GM23338 (cell line): Measurements from ENCODE around the gene CDH7. TPM values are rescaled to one million over a fixed set of nuclear protein-coding genes. Genes with fewer than 3 reads are reported as not detected.

ENCODE experiments used
- ATAC-seq: fragments of 200-7000 bp; cut with Tn5 transposase; 3 replicates; pipeline ENCODE4 v1.9.1; 2020
- DNase-seq: peaks from one replicate; pipeline ENCODE4 v3.0.0-alpha.2; 2015; ENCODE audit warnings: low spot score
- H2AFZ ChIP-seq: fragments of 200-600 bp; sonication (generic); 2 replicates; pipeline ENCODE4 v1.8.0; 2016; ENCODE audit warnings: antibody characterized with exemption, mild to moderate bottlenecking, moderate library complexity
- H3F3A ChIP-seq: fragments of 200-600 bp; sonication (generic); replicated peaks from 2 replicates; pipeline ENCODE4 v1.8.0; 2017; ENCODE audit warnings: antibody characterized with exemption, mixed run types, low read depth
- H3K27ac ChIP-seq: fragments of 200-600 bp; sonication (generic); 2 replicates; pipeline ENCODE4 v1.6.1; 2016; ENCODE audit warnings: low read depth
- H3K27me3 ChIP-seq: fragments of 200-600 bp; sonication (generic); 2 replicates; pipeline ENCODE4 v1.8.0; 2016; ENCODE audit warnings: mild to moderate bottlenecking, mixed run types, moderate library complexity; ENCODE audit not compliant: insufficient read depth
- H3K36me3 ChIP-seq: fragments of 200-600 bp; sonication (generic); 2 replicates; pipeline ENCODE4 v1.8.0; 2016; ENCODE audit warnings: mild to moderate bottlenecking; ENCODE audit not compliant: insufficient read depth
- H3K4me1 ChIP-seq: fragments of 200-600 bp; sonication (generic); 2 replicates; pipeline ENCODE4 v1.8.0; 2016; ENCODE audit warnings: mild to moderate bottlenecking, moderate library complexity; ENCODE audit not compliant: insufficient read depth
- H3K4me2 ChIP-seq: fragments of 200-600 bp; sonication (generic); 2 replicates; pipeline ENCODE4 v1.7.1; 2017; ENCODE audit warnings: mixed run types
- H3K4me3 ChIP-seq: fragments of 200-600 bp; sonication (generic); 2 replicates; pipeline ENCODE4 v1.6.1; 2016; ENCODE audit warnings: mixed run types
- H3K79me2 ChIP-seq: fragments of 200-600 bp; sonication (generic); replicated peaks from 2 replicates; pipeline ENCODE4 v1.8.0; 2017; ENCODE audit warnings: mild to moderate bottlenecking; ENCODE audit not compliant: insufficient read depth
- H3K9me2 ChIP-seq: fragments of 200-600 bp; sonication (generic); 2 replicates; pipeline ENCODE4 v1.8.0; 2017; ENCODE audit not compliant: insufficient read depth
- H4K20me1 ChIP-seq: fragments of 200-600 bp; sonication (generic); replicated peaks from 2 replicates; pipeline ENCODE4 v1.8.0; 2017; ENCODE audit warnings: mild to moderate bottlenecking; ENCODE audit not compliant: insufficient read depth
- H3K27ac Mint-ChIP-seq: 2 replicates; pipeline ENCODE4 v1.8.0; 2020; ENCODE audit warnings: inconsistent platforms, mild to moderate bottlenecking, moderate library complexity, mixed read lengths
- H3K27me3 Mint-ChIP-seq: 3 replicates; pipeline ENCODE4 v1.8.0; 2022; ENCODE audit warnings: low read depth, mild to moderate bottlenecking, moderate library complexity, mixed read lengths, inconsistent platforms; ENCODE audit not compliant: insufficient read depth, poor library complexity
- H3K36me3 Mint-ChIP-seq: 3 replicates; pipeline ENCODE4 v1.8.0; 2021; ENCODE audit warnings: low read depth, mild to moderate bottlenecking, inconsistent platforms, moderate library complexity, mixed read lengths
- H3K4me1 Mint-ChIP-seq: 3 replicates; pipeline ENCODE4 v1.8.0; 2020; ENCODE audit warnings: mild to moderate bottlenecking, inconsistent platforms, mixed read lengths
- H3K4me3 Mint-ChIP-seq: 3 replicates; pipeline ENCODE4 v1.8.0; 2021; ENCODE audit warnings: moderate library complexity, mild to moderate bottlenecking, inconsistent platforms, mixed read lengths
- H3K9me3 Mint-ChIP-seq: 3 replicates; pipeline ENCODE4 v1.8.0; 2020; ENCODE audit warnings: moderate library complexity, mild to moderate bottlenecking, inconsistent platforms, mixed read lengths
- CTCF ChIP-seq, 2 experiments: fragments of 200-600 bp in 1 of 2; sonication (generic) in 1 of 2; conservative IDR thresholded peaks; 2 replicates each; pipeline versions ENCODE4 v1.5.1 to v1.6.1; 2016 to 2017; ENCODE audit warnings: antibody characterized with exemption in 2 of 2, low read depth in 2 of 2, mild to moderate bottlenecking in 2 of 2, moderate library complexity in 1 of 2
- ETS1 ChIP-seq: IDR thresholded peaks from 2 replicates; pipeline ENCODE4 v1.6.1; 2016; ENCODE audit warnings: antibody characterized with exemption
- EZH2 ChIP-seq: fragments of 200-600 bp; sonication (generic); IDR thresholded peaks from one replicate; pipeline ENCODE4 v1.8.0; 2017; ENCODE audit warnings: antibody characterized with exemption, mild to moderate bottlenecking, low read depth; ENCODE audit not compliant: unreplicated experiment
- EZH2phosphoT487 ChIP-seq: fragments of 200-600 bp; sonication (generic); IDR thresholded peaks from one replicate; pipeline ENCODE4 v1.8.1; 2018; ENCODE audit warnings: antibody characterized with exemption; ENCODE audit not compliant: unreplicated experiment
- JUNB ChIP-seq: IDR thresholded peaks from one replicate; pipeline ENCODE4 v1.6.1; 2016; ENCODE audit warnings: antibody characterized with exemption; ENCODE audit not compliant: unreplicated experiment
- POLR2AphosphoS5 ChIP-seq: IDR thresholded peaks from 2 replicates; pipeline ENCODE4 v1.6.1; 2016; ENCODE audit warnings: antibody characterized with exemption, low read depth
- REST ChIP-seq: IDR thresholded peaks from one replicate; pipeline ENCODE4 v1.6.1; 2018; ENCODE audit warnings: antibody characterized with exemption; ENCODE audit not compliant: unreplicated experiment
- STAT1 ChIP-seq: IDR thresholded peaks from one replicate; pipeline ENCODE4 v1.6.1; 2016; ENCODE audit warnings: antibody characterized with exemption; ENCODE audit not compliant: unreplicated experiment
- ZNF114 ChIP-seq: fragments of 250-450 bp; sonication (Bioruptor Pico); IDR thresholded peaks from 2 replicates; pipeline ENCODE4 v1.5.0; 2020; ENCODE audit warnings: mild to moderate bottlenecking, moderate library complexity
- ZNF462 ChIP-seq: fragments of 250-450 bp; sonication (Bioruptor Pico); IDR thresholded peaks from 2 replicates; pipeline ENCODE4 v1.5.0; 2020; ENCODE audit warnings: mild to moderate bottlenecking, moderate library complexity
- polyA plus RNA-seq: library from polyadenylated mRNA; unstranded; fragments of >200 nt; fragmentation: Nextera tagmentation; extraction: Ambion mirVana; gene quantifications from 2 replicates; pipeline ENCODE4 v1.2.1, GENCODE V29; 2016
- total RNA-seq: library from RNA; depleted of rRNA; stranded (reverse); fragments of >200 nt; shearing (Covaris generic); gene quantifications from 2 replicates; pipeline ENCODE4 v1.2.3, GENCODE V29; 2014

The CDH7 gene
- total and polyA plus RNA-seq, 2 experiments from 2014 or later, result 1.8 TPM

GRCh38 chr18:65760457-65760856 is 9.6 kb downstream of the CDH7 start (continued):
- no peak for TF ChIP-seq CTCF (conservative IDR thresholded peaks at IDR 0.05; ENCODE audit: low read depth in 2 of 2)
- TF ChIP-seq EZH2, result no peak
- no peak for TF ChIP-seq STAT1
- no peak for TF ChIP-seq ZNF462
- TF ChIP-seq ZNF114 (CRISPR knock-in tag), result no peak

- Histone ChIP-seq H4K20me1 (no peaks in the 10 kb centered on the region), H3K36me3 (no peaks in the 10 kb centered on the region), H3F3A (no peaks in the 10 kb centered on the region), H3K27me3 (no peaks in the 10 kb centered on the region), H3K27ac (no peak overlapping the region), H3K4me2 (no peak overlapping the region), H2AFZ (no peak overlapping the region), H3K9me2 (no peaks in the 10 kb centered on the region), H3K4me3 (no peak overlapping the region), H3K4me1 (no peaks in the 10 kb centered on the region), H3K79me2 (no peaks in the 10 kb centered on the region)
- Mint-ChIP-seq H3K9me3 (no peaks in the 10 kb centered on the region), H3K4me3 (no peak overlapping the region), H3K27ac (no peak overlapping the region), H3K4me1 (peaks cover 4% of the 10 kb centered on the region; the same call in 2 of the 3 replicates), H3K27me3 (no peaks in the 10 kb centered on the region), H3K36me3 (no peaks in the 10 kb centered on the region)
- DNase-seq (no peak), ATAC-seq (no peak)
- no peak for TF ChIP-seq REST
- no peak for TF ChIP-seq JUNB
- TF ChIP-seq EZH2, result no peak
- no peak for TF ChIP-seq ETS1
- TF ChIP-seq POLR2AphosphoS5, result no peak
- TF ChIP-seq ZNF114 (CRISPR knock-in tag), result no peak
- TF ChIP-seq EZH2phosphoT487, result no peak
Observed at GRCh38 chr18:65761636-65762295, 11.0 kb downstream of the CDH7 start.
